Ectodermal cell (in vitro differentiated cells): ENCODE results near the gene CTAGE8. TPM values are rescaled to one million over a fixed set of nuclear protein-coding genes. Genes with fewer than 3 reads are reported as not detected.
"Not testable (repeated sequence)": the region's sequence is repeated elsewhere in the genome, so short reads cannot be mapped to it uniquely, and the experiment has no call there.

Source experiments
- H3K27ac ChIP-seq: 2 replicates; pipeline ENCODE4 v1.7.0; 2013; ENCODE audit warnings: mild to moderate bottlenecking, low read depth, low read length; ENCODE audit not compliant: insufficient read depth, poor library complexity, severe bottlenecking
- H3K27me3 ChIP-seq: 2 replicates; pipeline ENCODE4 v1.7.0; 2013; ENCODE audit warnings: mild to moderate bottlenecking, low read length; ENCODE audit not compliant: insufficient read depth, control insufficient read depth, poor library complexity, severe bottlenecking
- H3K36me3 ChIP-seq: one replicate; pipeline ENCODE4 v1.7.0; 2013; ENCODE audit warnings: low read length; ENCODE audit not compliant: control insufficient read depth, insufficient read depth
- H3K4me1 ChIP-seq: one replicate; pipeline ENCODE4 v1.7.0; 2013; ENCODE audit warnings: low read length; ENCODE audit not compliant: control insufficient read depth, insufficient read depth
- H3K4me3 ChIP-seq: 2 replicates; pipeline ENCODE4 v1.7.0; 2013; ENCODE audit warnings: low read depth, low read length, control low read depth; ENCODE audit not compliant: insufficient read depth
- H3K9me3 ChIP-seq: 2 replicates; pipeline ENCODE4 v1.7.0; 2013; ENCODE audit warnings: mild to moderate bottlenecking, low read length, moderate library complexity; ENCODE audit not compliant: control insufficient read depth
- WGBS, 2 experiments: methylation state at CpG; one replicate each; pipeline ENCODE4 v1.1.7; 2013; ENCODE audit warnings: missing lambda C conversion rate in 2 of 2; 5-methylcytosine and 5-hydroxymethylcytosine counted together
- polyA plus RNA-seq, 4 experiments: library from polyadenylated mRNA; stranded (reverse); fragments of 50-300 nt; gene quantifications; one replicate each; pipeline ENCODE4 v1.2.3, GENCODE V29; 2013

CTAGE8 gene, protein sequence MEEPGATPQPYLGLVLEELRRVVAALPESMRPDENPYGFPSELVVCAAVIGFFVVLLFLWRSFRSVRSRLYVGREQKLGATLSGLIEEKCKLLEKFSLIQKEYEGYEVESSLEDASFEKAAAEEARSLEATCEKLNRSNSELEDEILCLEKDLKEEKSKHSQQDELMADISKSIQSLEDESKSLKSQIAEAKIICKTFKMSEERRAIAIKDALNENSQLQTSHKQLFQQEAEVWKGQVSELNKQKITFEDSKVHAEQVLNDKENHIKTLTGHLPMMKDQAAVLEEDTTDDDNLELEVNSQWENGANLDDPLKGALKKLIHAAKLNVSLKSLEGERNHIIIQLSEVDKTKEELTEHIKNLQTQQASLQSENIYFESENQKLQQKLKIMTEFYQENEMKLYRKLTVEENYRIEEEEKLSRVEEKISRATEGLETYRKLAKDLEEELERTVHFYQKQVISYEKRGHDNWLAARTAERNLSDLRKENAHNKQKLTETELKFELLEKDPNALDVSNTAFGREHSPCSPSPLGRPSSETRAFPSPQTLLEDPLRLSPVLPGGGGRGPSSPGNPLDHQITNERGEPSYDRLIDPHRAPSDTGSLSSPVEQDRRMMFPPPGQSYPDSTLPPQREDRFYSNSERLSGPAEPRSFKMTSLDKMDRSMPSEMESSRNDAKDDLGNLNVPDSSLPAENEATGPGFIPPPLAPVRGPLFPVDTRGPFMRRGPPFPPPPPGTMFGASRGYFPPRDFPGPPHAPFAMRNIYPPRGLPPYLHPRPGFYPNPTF
- polyA plus RNA-seq (2013, experiment 1 of 4), result 0.74 TPM
- 0.30 TPM for polyA plus RNA-seq (2013, experiment 2 of 4)
- polyA plus RNA-seq (2013, experiment 3 of 4), result 0.43 TPM
- 0.16 TPM for polyA plus RNA-seq (2013, experiment 4 of 4)

DNA sequence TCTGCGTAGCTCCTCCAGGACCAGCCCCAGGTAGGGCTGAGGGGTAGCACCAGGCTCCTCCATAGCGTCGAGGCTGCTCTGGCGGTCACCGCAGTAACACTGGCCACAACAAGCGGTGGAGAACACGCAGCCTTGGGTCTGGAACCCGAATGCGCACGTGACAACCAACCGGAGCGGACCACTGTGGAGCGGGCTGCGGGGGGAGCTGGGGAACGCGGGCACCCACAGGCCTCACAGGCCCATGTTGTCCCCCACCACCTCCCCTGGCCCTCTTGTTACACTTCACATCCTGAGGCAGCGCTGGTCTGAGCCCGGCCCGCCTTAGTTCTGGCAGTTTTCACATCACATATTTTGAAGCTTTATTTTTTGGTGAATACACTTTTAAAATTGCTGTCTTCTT, at the start of gene CTAGE8:
Gene CTAGE8, minus strand, starts transcription at position 101 of the 400 bp plus-strand sequence. Its CDS starts 38 bp downstream, at position 63.
- not testable (repeated sequence) for H3K4me1 ChIP-seq

DNA sequence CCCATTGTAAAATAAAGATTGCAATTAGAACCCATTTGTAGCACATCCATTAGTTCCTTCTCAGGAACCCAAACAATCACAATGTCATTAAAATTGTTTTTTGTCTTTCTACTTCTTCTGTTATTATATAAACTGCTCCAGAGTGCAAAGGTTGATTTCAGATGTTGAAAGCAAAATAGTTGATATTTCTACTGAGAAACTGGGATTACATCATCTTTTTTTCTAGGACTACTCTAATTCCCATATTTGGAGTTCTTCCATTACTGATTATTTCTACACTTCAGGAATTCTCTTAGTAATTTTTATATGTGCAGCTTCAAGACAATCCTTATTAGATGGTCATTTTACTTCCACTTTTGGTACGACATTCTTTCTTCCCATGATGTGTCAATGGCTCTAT, 48.4 kb upstream of the CTAGE8 start:
- not testable (repeated sequence) for H3K27ac ChIP-seq, H3K4me1 ChIP-seq, H3K4me3 ChIP-seq, H3K36me3 ChIP-seq, H3K27me3 ChIP-seq, H3K9me3 ChIP-seq
- WGBS, 2 experiments, result 83% methylated on average over 1 of the region's 1 CpG; no CpG with 5 or more reads in 1 of the 2 experiments

More for the DNA sequence above, at the start of gene CTAGE8:
- H3K4me3 ChIP-seq, H3K9me3 ChIP-seq, H3K27ac ChIP-seq, H3K36me3 ChIP-seq, H3K27me3 ChIP-seq: not testable (repeated sequence)
- no CpG with 5 or more reads among the region's 19 CpGs for WGBS, 2 experiments

DNA sequence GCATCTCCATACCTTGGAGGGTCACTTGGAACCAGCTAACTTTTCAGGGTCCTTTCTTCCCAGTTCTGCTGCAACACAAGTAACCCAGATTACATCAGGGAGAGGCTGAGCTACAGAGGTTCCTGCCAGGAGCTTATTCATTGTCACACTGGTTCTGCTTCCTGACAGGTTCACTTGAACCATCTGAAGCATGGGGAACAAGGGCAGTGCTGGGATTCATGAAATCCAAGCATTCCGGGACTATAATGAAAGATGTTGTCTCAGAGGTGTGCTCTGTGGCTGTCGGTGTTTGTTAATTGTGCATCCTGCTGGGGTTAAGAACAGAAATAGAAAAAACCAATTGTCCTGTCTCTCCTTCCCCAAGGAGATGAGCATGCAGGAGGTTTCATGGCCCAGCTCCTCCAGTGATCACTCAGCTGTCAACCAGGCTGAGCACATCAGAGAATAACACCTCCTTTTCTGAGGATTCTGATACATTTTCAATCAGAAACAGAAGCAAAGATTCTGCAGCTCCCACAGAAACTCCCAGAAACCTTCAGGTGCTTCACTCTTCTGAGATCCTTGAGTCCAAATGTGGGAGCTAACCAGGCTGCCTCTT, 42.9 kb upstream of the CTAGE8 start, which contains the start of gene OR2A1:
Gene OR2A1, plus strand, starts transcription at position 548 of the 598 bp plus-strand sequence. CDS start 5,706 bp downstream, outside the sequence.
- H3K4me1 ChIP-seq, H3K27me3 ChIP-seq, H3K9me3 ChIP-seq, H3K4me3 ChIP-seq, H3K27ac ChIP-seq, H3K36me3 ChIP-seq: not testable (repeated sequence)
- 50% methylated on average over 1 of the region's 2 CpGs; no CpG with 5 or more reads in 1 of the 2 experiments for WGBS, 2 experiments

DNA sequence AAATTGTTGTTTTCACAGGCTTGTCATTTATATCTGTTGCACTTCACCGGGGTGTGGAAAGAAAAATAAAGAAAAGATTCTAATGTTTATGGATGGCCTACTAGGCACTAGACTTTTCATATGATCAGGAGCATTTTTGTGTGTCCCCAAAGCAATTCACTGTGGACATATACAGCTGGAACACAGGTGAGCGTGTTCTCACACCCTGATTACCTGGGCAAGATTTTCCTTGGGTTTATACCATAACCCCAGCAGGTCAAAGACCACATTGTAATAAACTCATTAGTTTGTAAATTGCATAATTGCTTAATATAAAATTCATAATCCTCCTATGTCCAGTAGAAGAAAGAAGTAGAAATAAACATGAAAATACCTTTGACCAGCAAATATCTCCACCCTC, 42.1 kb upstream of the CTAGE8 start:
- H3K36me3 ChIP-seq, H3K4me3 ChIP-seq, H3K27ac ChIP-seq, H3K9me3 ChIP-seq, H3K27me3 ChIP-seq, H3K4me1 ChIP-seq: not testable (repeated sequence)
- no CpG with 5 or more reads among the region's 2 CpGs for WGBS, 2 experiments

DNA sequence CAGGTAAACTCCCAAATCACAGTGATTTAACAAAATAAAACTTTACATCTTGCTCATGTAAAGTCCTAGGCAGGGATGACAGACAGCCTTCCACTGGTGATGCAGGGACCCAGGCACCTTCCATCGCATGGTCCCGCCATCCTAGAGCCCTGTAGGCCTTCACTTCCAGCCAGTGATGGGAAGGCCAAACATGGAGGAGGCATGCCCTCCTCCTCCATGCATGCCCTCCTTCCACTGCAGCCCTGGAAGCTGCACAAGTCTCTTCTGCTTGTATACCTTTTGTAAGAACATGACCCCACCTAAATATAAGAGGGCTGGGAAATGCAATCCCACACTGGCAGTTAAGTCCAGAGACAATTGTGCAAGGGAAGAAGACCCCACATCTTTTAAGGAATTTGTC, 40.6 kb upstream of the CTAGE8 start:
- H3K9me3 ChIP-seq, H3K27me3 ChIP-seq, H3K4me3 ChIP-seq, H3K36me3 ChIP-seq, H3K4me1 ChIP-seq, H3K27ac ChIP-seq: not testable (repeated sequence)
- no CpG with 5 or more reads among the region's 2 CpGs for WGBS, 2 experiments

DNA sequence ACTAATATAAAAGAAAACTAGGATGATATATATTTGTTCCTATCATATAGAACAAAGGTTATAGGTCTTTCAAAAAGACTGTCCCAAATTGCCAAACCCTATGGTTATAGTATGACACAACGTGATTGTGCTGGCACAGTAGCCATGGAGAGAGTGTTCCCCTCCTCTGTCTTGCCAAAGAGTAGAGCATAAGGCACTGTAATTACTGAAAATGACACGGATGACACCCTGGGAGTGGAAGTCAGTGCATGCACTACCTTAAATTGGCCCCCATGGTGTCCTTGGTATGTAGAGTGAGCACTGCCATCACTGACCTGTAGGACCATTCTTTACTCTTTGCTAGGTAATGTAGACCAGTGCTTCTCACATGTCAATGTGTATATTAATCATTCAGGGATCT, 36.1 kb upstream of the CTAGE8 start:
- not testable (repeated sequence) for H3K9me3 ChIP-seq, H3K36me3 ChIP-seq, H3K27ac ChIP-seq, H3K4me1 ChIP-seq, H3K27me3 ChIP-seq, H3K4me3 ChIP-seq
- WGBS, 2 experiments, result no CpG with 5 or more reads among the region's 2 CpGs

DNA sequence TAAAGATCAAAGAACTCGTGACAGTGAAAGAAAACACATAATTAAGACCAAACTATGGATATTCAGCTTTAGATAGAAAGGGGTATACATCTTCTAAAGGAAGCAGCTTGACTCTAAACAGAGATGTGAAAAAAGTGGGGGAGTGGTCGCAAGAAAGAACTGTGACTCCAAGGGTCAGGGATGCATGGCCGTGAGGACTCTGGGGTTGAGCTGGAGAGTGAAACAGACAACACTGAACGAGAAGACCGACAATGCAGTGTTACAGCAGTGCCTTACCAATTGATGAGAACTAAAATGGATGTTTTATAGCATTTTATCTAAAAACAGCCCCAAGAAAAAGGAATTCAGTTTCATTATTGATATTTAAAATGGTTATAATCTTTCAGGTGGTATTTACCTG, 34.5 kb upstream of the CTAGE8 start:
- H3K36me3 ChIP-seq, H3K27ac ChIP-seq, H3K9me3 ChIP-seq, H3K27me3 ChIP-seq, H3K4me3 ChIP-seq, H3K4me1 ChIP-seq: not testable (repeated sequence)
- no CpG with 5 or more reads among the region's 5 CpGs for WGBS, 2 experiments

DNA sequence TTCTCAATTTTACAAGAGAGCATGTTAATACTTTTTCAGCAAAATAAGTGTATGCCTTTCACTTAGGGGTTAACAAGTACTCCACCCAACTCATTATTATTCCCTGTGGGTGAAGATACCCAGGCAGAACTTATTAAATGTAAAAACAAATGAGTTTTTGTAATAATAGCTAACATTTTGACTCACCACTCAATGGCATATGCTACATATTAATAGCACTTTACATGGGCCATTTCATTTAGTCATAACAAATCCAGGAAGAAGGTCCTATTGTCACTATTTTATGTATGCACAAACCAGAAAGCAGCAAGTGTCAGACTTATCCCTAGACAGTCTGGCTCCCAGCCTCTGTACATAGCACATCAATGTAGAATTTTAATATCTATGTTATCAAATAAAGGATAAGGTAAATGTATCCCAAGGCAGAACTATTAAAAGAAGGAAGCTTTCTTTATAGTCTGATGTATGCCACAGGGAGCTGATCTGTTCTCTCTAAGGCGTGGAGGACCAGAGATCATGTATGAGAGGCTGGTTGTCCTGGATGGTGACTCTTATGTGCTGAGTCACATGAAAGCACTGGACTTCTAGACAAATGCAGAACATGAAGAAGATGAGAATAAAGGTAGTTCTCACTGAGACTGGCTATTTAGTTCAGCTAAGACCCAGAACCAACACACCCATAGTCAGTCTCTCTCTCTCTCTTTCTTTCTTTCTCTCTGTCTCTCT, 33.7 kb upstream of the CTAGE8 start:
- not testable (repeated sequence) for H3K36me3 ChIP-seq, H3K4me3 ChIP-seq, H3K9me3 ChIP-seq, H3K27ac ChIP-seq, H3K4me1 ChIP-seq, H3K27me3 ChIP-seq
- no CpG with 5 or more reads among the region's 1 CpG for WGBS, 2 experiments

DNA sequence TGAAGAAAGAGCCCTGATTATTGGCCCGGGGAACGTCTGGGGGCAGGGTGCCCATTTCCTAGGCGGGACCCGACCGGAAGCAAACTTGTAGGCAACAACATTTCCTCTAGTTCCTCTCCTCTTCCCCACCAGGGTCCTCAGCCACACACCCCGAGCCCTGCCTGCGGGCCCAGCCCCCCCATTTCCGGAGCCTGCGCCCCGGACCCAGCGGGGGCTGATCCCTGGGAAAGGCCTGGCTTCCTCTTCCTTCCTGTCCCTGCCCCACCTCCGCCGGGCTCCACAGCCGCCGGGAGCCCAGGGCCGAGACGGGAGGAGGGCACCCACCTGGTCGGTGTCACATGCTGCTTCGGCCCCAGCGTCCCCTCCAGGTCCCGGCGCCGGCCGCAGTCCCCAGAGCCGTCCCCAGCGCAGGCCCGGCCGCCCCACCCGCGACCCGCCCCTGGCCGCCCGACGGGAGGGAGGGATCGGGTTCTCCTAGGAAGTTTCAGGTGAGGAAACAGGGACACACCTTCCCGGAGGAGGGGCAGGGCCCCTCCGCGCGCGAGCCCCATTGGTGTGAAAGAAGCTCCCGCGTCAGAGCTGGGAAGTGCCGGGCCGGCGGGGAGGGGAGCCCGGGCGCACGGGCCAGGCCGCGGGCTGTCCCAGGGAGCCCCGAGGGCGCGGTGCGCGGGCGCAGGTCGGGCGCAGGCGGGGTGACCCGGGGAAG, 24.9 kb upstream of the CTAGE8 start:
- 0% methylated on average over 10 of the region's 60 CpGs; no CpG with 5 or more reads in 1 of the 2 experiments for WGBS, 2 experiments
- not testable (repeated sequence) for H3K4me1 ChIP-seq, H3K4me3 ChIP-seq, H3K27me3 ChIP-seq, H3K9me3 ChIP-seq, H3K27ac ChIP-seq, H3K36me3 ChIP-seq
